AG04449 (cell line): ENCODE data around the gene CNTN5.

Source experiments
- CTCF ChIA-PET: fragments of 350-600 bp; formaldehyde crosslinking; extraction: SDS; loops from one replicate; lab custom pipeline; 2021; ENCODE audit warnings: antibody characterized with exemption; lab: Yijun Ruan, JAX
- POLR2A ChIA-PET: fragments of 400-600, 350-600 bp; formaldehyde crosslinking; extraction: SDS; loops from one replicate; lab custom pipeline; 2020; ENCODE audit warnings: antibody characterized with exemption, inconsistent platforms; lab: Yijun Ruan, JAX
- DNase-seq: peaks from one replicate; pipeline ENCODE4 v3.0.0-alpha.2; 2010; ENCODE audit warnings: low read depth, low spot score
- H3K4me3 ChIP-seq: 2 replicates; pipeline ENCODE4 v1.5.1; 2011; ENCODE audit warnings: low read depth, mild to moderate bottlenecking, control low read depth, low read length
- CTCF ChIP-seq: IDR thresholded peaks from one replicate; pipeline ENCODE4 v1.5.1; 2011; ENCODE audit warnings: mild to moderate bottlenecking, moderate library complexity, low read length, control low read depth, inconsistent platforms; ENCODE audit not compliant: insufficient read depth; ENCODE audit errors: missing control alignments

CNTN5 gene

GRCh38 chr11:99671808-99672409 lies 651.2 kb downstream of the CNTN5 start:
- POLR2A ChIA-PET = no interaction called here
- no peak for TF ChIP-seq CTCF
- H3K4me3 ChIP-seq = no peak overlapping the region
- no peak for DNase-seq
- CTCF ChIA-PET = no interaction called here

- POLR2A ChIA-PET = no interaction called here
- DNase-seq = no peak
- CTCF ChIA-PET = no interaction called here
- no peak for TF ChIP-seq CTCF
- H3K4me3 ChIP-seq = no peak overlapping the region
Measured at GRCh38 chr11:99676292-99676691, 655.5 kb downstream of the CNTN5 start.

DNA sequence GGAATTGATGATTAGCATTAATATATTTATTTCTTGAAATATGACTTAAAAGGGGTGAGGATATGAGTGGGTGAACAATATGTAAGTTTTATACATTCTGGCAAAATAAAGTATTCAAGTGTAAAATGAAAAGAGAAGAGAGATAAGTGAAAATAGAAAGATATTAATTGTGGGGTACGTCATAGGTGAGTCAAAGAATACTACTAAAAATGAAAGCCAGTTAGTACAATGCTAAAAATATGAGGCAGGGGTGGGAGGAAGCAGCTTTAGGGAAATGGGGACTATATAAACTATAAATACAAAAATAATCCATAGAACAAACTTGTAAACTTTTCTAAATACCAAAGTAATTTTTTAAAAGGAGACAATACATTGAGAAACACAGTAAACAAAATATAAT lies 661.4 kb downstream of the CNTN5 start:
- DNase-seq = no peak
- no peak for TF ChIP-seq CTCF
- no peak overlapping the region for H3K4me3 ChIP-seq
- ChIA-PET CTCF (no interaction called here), POLR2A (no interaction called here)

- ChIA-PET POLR2A (no interaction called here), CTCF (no interaction called here)
- no peak for DNase-seq
- TF ChIP-seq CTCF = no peak
- no peak overlapping the region for H3K4me3 ChIP-seq
Measured at GRCh38 chr11:99682646-99683045, 661.9 kb downstream of the CNTN5 start.

DNA sequence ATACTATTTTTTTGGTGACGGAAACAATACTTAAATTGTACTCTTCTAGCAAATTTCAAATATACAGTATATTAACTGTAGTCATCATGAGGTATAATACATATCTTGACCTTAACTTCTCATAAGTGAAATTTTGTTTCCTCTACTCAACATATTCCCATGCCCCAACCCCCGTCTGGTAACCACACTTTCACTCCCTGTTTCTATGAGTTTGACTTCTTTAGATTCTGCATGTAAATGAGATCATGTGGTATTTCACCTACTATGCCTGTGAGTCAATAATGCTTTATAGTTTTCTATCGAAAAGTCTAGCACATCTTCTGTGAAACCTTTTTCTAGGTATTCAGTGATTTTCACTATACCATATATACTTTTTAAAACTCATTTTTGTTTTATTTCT lies 663.2 kb downstream of the CNTN5 start:
- DNase-seq = no peak
- H3K4me3 ChIP-seq = no peak overlapping the region
- CTCF ChIA-PET = no interaction called here
- POLR2A ChIA-PET = no interaction called here
- TF ChIP-seq CTCF = no peak

GRCh38 chr11:99686838-99687237 lies 666.1 kb downstream of the CNTN5 start:
- ChIA-PET POLR2A (no interaction called here), CTCF (interaction anchor here (1.4 kb wide), 1 partner anchor 11 kb away, joined by 3 read pairs; no protein-coding TSS in a partner anchor)
- H3K4me3 ChIP-seq = no peak overlapping the region
- TF ChIP-seq CTCF = no peak
- DNase-seq = no peak
